H9 (cell line): ENCODE results near the gene ZNF296. TPM values are rescaled to one million over a fixed set of nuclear protein-coding genes. Genes with fewer than 3 reads are reported as not detected.

Experiments used
- DNase-seq: peaks from one replicate; pipeline ENCODE4 v3.0.0-alpha.2; 2017
- H2AFZ ChIP-seq: one replicate; pipeline ENCODE4 v1.6.1; 2013; ENCODE audit warnings: mild to moderate bottlenecking, low read length, control low read depth, moderate library complexity
- H2AK5ac ChIP-seq: 2 replicates; pipeline ENCODE4 v1.6.1; 2013; ENCODE audit warnings: low read length, control low read depth, mixed read lengths; ENCODE audit not compliant: insufficient read length
- H2BK120ac ChIP-seq: one replicate; pipeline ENCODE4 v1.6.1; 2013; ENCODE audit warnings: low read depth, mild to moderate bottlenecking, low read length, control low read depth, inconsistent platforms; ENCODE audit not compliant: poor library complexity, severe bottlenecking
- H2BK12ac ChIP-seq: 2 replicates; pipeline ENCODE4 v1.6.1; 2013; ENCODE audit warnings: low read length, control low read depth, mixed read lengths, low read depth; ENCODE audit not compliant: insufficient read length
- H2BK15ac ChIP-seq: 2 replicates; pipeline ENCODE4 v1.6.1; 2013; ENCODE audit warnings: low read depth, low read length, control low read depth
- H2BK20ac ChIP-seq: one replicate; pipeline ENCODE4 v1.6.1; 2013; ENCODE audit warnings: low read depth, mild to moderate bottlenecking, low read length, control low read depth, inconsistent platforms; ENCODE audit not compliant: poor library complexity, severe bottlenecking
- H2BK5ac ChIP-seq: 2 replicates; pipeline ENCODE4 v1.6.1; 2013; ENCODE audit warnings: low read length, control low read depth, mixed read lengths; ENCODE audit not compliant: insufficient read length
- H3K14ac ChIP-seq: 2 replicates; pipeline ENCODE4 v1.6.1; 2013; ENCODE audit warnings: low read length, control low read depth; ENCODE audit not compliant: insufficient read depth
- H3K18ac ChIP-seq: 2 replicates; pipeline ENCODE4 v1.6.1; 2013; ENCODE audit warnings: low read depth, mild to moderate bottlenecking, mixed read lengths, low read length, control low read depth; ENCODE audit not compliant: insufficient read length
- H3K23ac ChIP-seq: 2 replicates; pipeline ENCODE4 v1.6.1; 2013; ENCODE audit warnings: low read length, control low read depth, mixed read lengths, low read depth; ENCODE audit not compliant: insufficient read length
- H3K23me2 ChIP-seq: 2 replicates; pipeline ENCODE4 v1.6.1; 2013; ENCODE audit warnings: low read depth, mild to moderate bottlenecking, mixed read lengths, low read length, control low read depth; ENCODE audit not compliant: insufficient read length, poor library complexity, severe bottlenecking
- H3K27ac ChIP-seq: 2 replicates; pipeline ENCODE4 v1.5.1; 2013; ENCODE audit warnings: low read length, control low read depth, mixed read lengths, low read depth; ENCODE audit not compliant: insufficient read length
- H3K27me3 ChIP-seq: 2 replicates; pipeline ENCODE4 v1.6.1; 2013; ENCODE audit warnings: low read length, control low read depth, inconsistent platforms; ENCODE audit not compliant: insufficient read depth
- H3K4ac ChIP-seq: 2 replicates; pipeline ENCODE4 v1.6.1; 2013; ENCODE audit warnings: low read depth, mild to moderate bottlenecking, control low read depth, inconsistent platforms, low read length, moderate library complexity
- H3K4me1 ChIP-seq: 2 replicates; pipeline ENCODE4 v1.6.1; 2013; ENCODE audit warnings: low read length, control low read depth, inconsistent platforms; ENCODE audit not compliant: insufficient read depth
- H3K4me2 ChIP-seq: 2 replicates; pipeline ENCODE4 v1.6.1; 2013; ENCODE audit warnings: low read length, control low read depth, mixed read lengths; ENCODE audit not compliant: insufficient read length, insufficient read depth
- H3K56ac ChIP-seq: 2 replicates; pipeline ENCODE4 v1.6.1; 2013; ENCODE audit warnings: low read depth, mild to moderate bottlenecking, mixed read lengths, low read length, control low read depth; ENCODE audit not compliant: insufficient read length
- H3K79me1 ChIP-seq: 2 replicates; pipeline ENCODE4 v1.6.1; 2013; ENCODE audit warnings: low read depth, mild to moderate bottlenecking, moderate library complexity, low read length, control low read depth, inconsistent platforms; ENCODE audit not compliant: insufficient read depth, poor library complexity, severe bottlenecking
- H3K79me2 ChIP-seq: 2 replicates; pipeline ENCODE4 v1.6.1; 2013; ENCODE audit warnings: low read length, control low read depth, inconsistent platforms; ENCODE audit not compliant: insufficient read depth
- H3K9ac ChIP-seq: 2 replicates; pipeline ENCODE4 v1.6.1; 2013; ENCODE audit warnings: low read length, control low read depth, mixed read lengths; ENCODE audit not compliant: insufficient read length; ENCODE audit errors: extremely low read depth
- H3K9me3 ChIP-seq: one replicate; pipeline ENCODE4 v1.6.1; 2013; ENCODE audit warnings: low read depth, low read length, inconsistent platforms; ENCODE audit not compliant: control insufficient read depth
- H3T11ph ChIP-seq: one replicate; pipeline ENCODE4 v1.6.1; 2013; ENCODE audit warnings: mild to moderate bottlenecking, low read length, control low read depth, inconsistent platforms
- H4K20me1 ChIP-seq: one replicate; pipeline ENCODE4 v1.6.1; 2013; ENCODE audit not compliant: control insufficient read depth, insufficient read length, insufficient read depth
- H4K5ac ChIP-seq: 2 replicates; pipeline ENCODE4 v1.6.1; 2013; ENCODE audit warnings: low read depth, mild to moderate bottlenecking, mixed read lengths, low read length, control low read depth; ENCODE audit not compliant: insufficient read length
- H4K8ac ChIP-seq: replicated peaks from 2 replicates; pipeline ENCODE4 v1.6.1; 2013; ENCODE audit warnings: low read length, control low read depth, mixed read lengths, low read depth; ENCODE audit not compliant: insufficient read length
- H4K91ac ChIP-seq: 2 replicates; pipeline ENCODE4 v1.6.1; 2013; ENCODE audit warnings: low read depth, mild to moderate bottlenecking, moderate library complexity, mixed read lengths, low read length, control low read depth; ENCODE audit not compliant: insufficient read length
- H3K27ac Mint-ChIP-seq, 3 experiments: 2 replicates in 2 of 3; 3 replicates in 1 of 3; pipeline ENCODE4 v1.8.0; 2020 to 2021; ENCODE audit warnings: mixed read lengths in 3 of 3, mild to moderate bottlenecking in 1 of 3, moderate library complexity in 1 of 3
- H3K27me3 Mint-ChIP-seq: 2 replicates; pipeline ENCODE4 v1.8.0; 2021; ENCODE audit warnings: low read depth, mild to moderate bottlenecking, moderate library complexity, mixed read lengths
- H3K36me3 Mint-ChIP-seq, 3 experiments: 2 replicates in 2 of 3; 3 replicates in 1 of 3; pipeline ENCODE4 v1.8.0; 2020 to 2021; ENCODE audit warnings: low read depth in 3 of 3, mixed read lengths in 3 of 3; ENCODE audit not compliant: insufficient read depth in 1 of 3
- H3K4me1 Mint-ChIP-seq, 2 experiments: 2 replicates each; pipeline ENCODE4 v1.8.0; 2020; ENCODE audit warnings: mixed read lengths in 2 of 2
- H3K4me3 Mint-ChIP-seq, 2 experiments: 2 replicates in 1 of 2; 3 replicates in 1 of 2; pipeline ENCODE4 v1.8.0; 2020 to 2021; ENCODE audit warnings: mild to moderate bottlenecking in 2 of 2, mixed read lengths in 2 of 2, moderate library complexity in 1 of 2
- H3K9me3 Mint-ChIP-seq, 2 experiments: 2 replicates in 1 of 2; 3 replicates in 1 of 2; pipeline ENCODE4 v1.8.0; 2020; ENCODE audit warnings: mild to moderate bottlenecking in 2 of 2, mixed read lengths in 2 of 2, moderate library complexity in 1 of 2
- CTCF ChIP-seq: fragments of 200-600 bp; sonication (generic); conservative IDR thresholded peaks from 3 replicates; pipeline ENCODE4 v1.8.0; 2021; ENCODE audit warnings: antibody characterized with exemption, mild to moderate bottlenecking
- WGBS: extraction: QIAGEN DNeasy Blood & Tissue Kit; methylation state at CpG from one replicate; pipeline ENCODE4 v1.1.7; 2013; ENCODE audit warnings: missing lambda C conversion rate, low lambda C conversion rate, mixed read lengths; ENCODE audit not compliant: insufficient read length; ENCODE audit errors: extremely low coverage; 5-methylcytosine and 5-hydroxymethylcytosine counted together
- total RNA-seq: library from RNA; stranded (reverse); gene quantifications from 2 replicates; pipeline ENCODE4 v1.2.1, GENCODE V29; 2021

Gene ZNF296
- total RNA-seq, 1 experiment from 2014 or later, result 14.8 TPM

- peaks cover 17 to 39% of the 10 kb centered on the region in 2 experiments for H3K4me1 Mint-ChIP-seq
Measured at GRCh38 chr19:45117167-45117594, 40.9 kb upstream of the ZNF296 start.

More at GRCh38 chr19:45117167-45117594, 40.9 kb upstream of the ZNF296 start:
- H3K23me2 ChIP-seq, result no peaks in the 10 kb centered on the region
- no peak overlapping the region for H3K4ac ChIP-seq
- no peak overlapping the region for H2AFZ ChIP-seq
- H3K9ac ChIP-seq, result no peak overlapping the region
- no peak overlapping the region for H4K91ac ChIP-seq
- H2BK5ac ChIP-seq, result no peak overlapping the region
- Mint-ChIP-seq H3K9me3 (no peaks in the 10 kb centered on the region), H3K27ac (peak overlapping the region in 2 of 3 experiments; percentile 28 to 72; a peak in 4 of 7 replicates), H3K4me3 (no peak overlapping the region), H3K36me3 (peaks cover 0 to 4% (median 0%) of the 10 kb centered on the region in 3 experiments; a peak in 1 of 7 replicates), H3K27me3 (no peaks in the 10 kb centered on the region)
- H3K79me2 ChIP-seq, result peaks cover 8% of the 10 kb centered on the region; the same call in 1 of the 2 replicates
- no peak overlapping the region for H3K27ac ChIP-seq
- H3K23ac ChIP-seq, result no peak overlapping the region
- H3K56ac ChIP-seq, result no peak overlapping the region
- no peaks in the 10 kb centered on the region for H3K79me1 ChIP-seq
- H4K20me1 ChIP-seq, result peaks cover 8% of the 10 kb centered on the region
- H3K9me3 ChIP-seq, result no peaks in the 10 kb centered on the region
- H2BK15ac ChIP-seq, result no peak overlapping the region
- no peak overlapping the region for H4K5ac ChIP-seq
- no peak overlapping the region for H2AK5ac ChIP-seq
- H2BK20ac ChIP-seq, result no peak overlapping the region
- H2BK12ac ChIP-seq, result no peak overlapping the region
- H3K4me2 ChIP-seq, result no peak overlapping the region
- no peak for TF ChIP-seq CTCF
- no peak overlapping the region for H2BK120ac ChIP-seq
- H3K4me1 ChIP-seq, result no peaks in the 10 kb centered on the region; the same call in 1 of the 2 replicates
- H3T11ph ChIP-seq, result no peak overlapping the region
- H3K14ac ChIP-seq, result no peak overlapping the region; the same call in 1 of the 2 replicates
- DNase-seq, result no peak
- no peak overlapping the region for H4K8ac ChIP-seq
- WGBS, result no CpG with 5 or more reads among the region's 16 CpGs
- H3K27me3 ChIP-seq, result no peaks in the 10 kb centered on the region
- H3K18ac ChIP-seq, result no peak overlapping the region
